AG04449 (cell line): Measurements from ENCODE around the gene ATXN2L.

ENCODE experiments used
- CTCF ChIA-PET: fragments of 350-600 bp; formaldehyde crosslinking; extraction: SDS; loops from one replicate; lab custom pipeline; 2021; ENCODE audit warnings: antibody characterized with exemption; lab: Yijun Ruan, JAX
- POLR2A ChIA-PET: fragments of 400-600, 350-600 bp; formaldehyde crosslinking; extraction: SDS; loops from one replicate; lab custom pipeline; 2020; ENCODE audit warnings: antibody characterized with exemption, inconsistent platforms; lab: Yijun Ruan, JAX
- DNase-seq: peaks from one replicate; pipeline ENCODE4 v3.0.0-alpha.2; 2010; ENCODE audit warnings: low read depth, low spot score
- H3K4me3 ChIP-seq: 2 replicates; pipeline ENCODE4 v1.5.1; 2011; ENCODE audit warnings: low read depth, mild to moderate bottlenecking, control low read depth, low read length
- CTCF ChIP-seq: IDR thresholded peaks from one replicate; pipeline ENCODE4 v1.5.1; 2011; ENCODE audit warnings: mild to moderate bottlenecking, moderate library complexity, low read length, control low read depth, inconsistent platforms; ENCODE audit not compliant: insufficient read depth; ENCODE audit errors: missing control alignments

The ATXN2L gene

GRCh38 chr16:28883221-28883996 lies 60.6 kb downstream of the ATXN2L start:
- CTCF ChIA-PET: no interaction called here
- POLR2A ChIA-PET: no interaction called here
- no peak for TF ChIP-seq CTCF
- DNase-seq: no peak
- no peak overlapping the region for H3K4me3 ChIP-seq

- POLR2A ChIA-PET: no interaction called here
- CTCF ChIA-PET: no interaction called here
- no peak for TF ChIP-seq CTCF
Measured at GRCh38 chr16:28884045-28884444, 61.2 kb downstream of the ATXN2L start.

More at GRCh38 chr16:28884045-28884444, 61.2 kb downstream of the ATXN2L start:
- no peak overlapping the region for H3K4me3 ChIP-seq
- DNase-seq: no peak
